ENCODE data around the gene CCR2.
"Not testable (repeated sequence)": the region's sequence is repeated elsewhere in the genome, so short reads cannot be mapped to it uniquely, and the experiment has no call there.

CCR2 gene

GRCh38 chr3:46398186-46398955 lies 44.5 kb downstream of the CCR2 start:
- Histone ChIP-seq H3K27ac (no peak overlapping the region), H3K4me3 (no peak overlapping the region)

DNA sequence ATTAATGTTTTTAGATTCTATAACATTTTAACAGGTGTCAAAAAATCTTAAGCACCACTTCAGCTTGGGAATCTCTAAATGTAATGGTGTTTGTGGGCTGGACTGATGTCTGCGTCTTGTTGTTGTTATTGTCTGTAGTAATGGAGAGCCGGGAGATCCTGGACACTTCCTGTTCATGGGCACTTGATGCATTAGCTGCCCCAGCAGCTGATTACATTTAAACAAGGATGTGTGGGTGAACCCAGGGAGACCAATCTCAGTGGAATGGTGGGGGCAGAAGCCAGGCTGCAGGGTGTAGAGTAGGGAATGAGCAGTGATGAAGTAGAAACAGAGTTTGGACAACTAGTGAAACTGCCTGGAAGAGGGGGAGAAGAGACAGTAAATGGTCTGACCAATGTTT lies 45.2 kb downstream of the CCR2 start:
- Histone ChIP-seq H3K27ac (no peak overlapping the region), H3K4me3 (no peak overlapping the region)

- Histone ChIP-seq H3K27ac (no peak overlapping the region), H3K4me3 (no peak overlapping the region)
Measured at GRCh38 chr3:46399557-46399956, 45.6 kb downstream of the CCR2 start.

DNA sequence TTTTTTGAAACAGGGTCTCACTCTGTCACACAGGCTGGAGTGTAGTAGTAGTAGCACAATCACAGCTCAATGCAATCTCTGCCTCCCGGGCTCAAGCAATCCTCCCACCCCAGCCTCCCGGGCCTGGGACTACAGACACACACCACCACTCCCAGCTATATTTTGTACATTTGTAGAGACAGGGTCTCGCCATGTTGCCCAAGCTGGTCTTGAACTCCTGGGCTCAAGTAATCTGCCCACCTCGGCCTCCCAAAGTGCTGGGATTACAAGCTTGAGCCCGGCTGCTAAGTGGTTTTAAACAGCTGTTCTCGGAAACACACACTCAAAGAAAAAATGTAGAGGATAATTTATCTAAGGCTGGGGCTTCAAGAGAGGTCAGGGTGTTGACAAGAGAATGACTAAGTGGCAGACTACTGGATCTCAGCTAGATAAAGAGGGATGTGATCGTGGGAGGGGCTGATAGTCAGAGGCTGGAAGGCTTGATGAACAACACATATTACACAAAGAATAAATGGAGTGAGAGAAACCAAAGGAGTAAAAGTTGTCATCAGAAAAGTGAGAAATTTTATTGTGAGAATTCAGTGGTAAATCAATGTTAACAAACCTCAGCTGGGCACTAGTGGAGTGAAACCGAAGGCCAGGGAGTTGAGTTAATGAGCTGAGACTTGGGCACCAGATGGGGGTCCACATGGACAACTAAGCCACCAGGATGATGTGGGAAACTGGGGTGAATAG lies 46.3 kb downstream of the CCR2 start:
- Histone ChIP-seq H3K4me3 (no peak overlapping the region), H3K27ac (no peak overlapping the region)

DNA sequence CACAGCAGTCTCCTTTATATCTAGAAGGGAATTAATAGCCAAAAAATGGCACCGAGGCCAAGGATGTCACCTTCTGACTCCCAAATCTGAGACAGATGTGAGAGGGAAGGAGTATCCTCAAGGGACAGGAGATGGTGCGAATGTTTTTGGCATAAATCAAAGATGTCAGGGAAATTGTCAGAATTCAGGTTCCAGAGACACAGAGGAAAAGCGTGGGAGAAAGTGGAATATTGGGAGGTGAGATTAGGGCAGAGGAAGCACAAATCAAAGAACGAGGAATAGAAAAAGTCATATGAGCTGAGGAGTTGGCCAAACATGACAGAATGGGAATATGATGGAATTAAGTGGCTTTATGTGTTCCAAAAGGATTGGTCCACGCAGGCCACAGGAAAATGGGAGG lies 46.9 kb downstream of the CCR2 start:
- Histone ChIP-seq H3K27ac (no peak overlapping the region), H3K4me3 (no peak overlapping the region)

GRCh38 chr3:46401579-46401978 lies 47.7 kb downstream of the CCR2 start:
- Histone ChIP-seq H3K4me3 (no peak overlapping the region), H3K27ac (no peak overlapping the region)

DNA sequence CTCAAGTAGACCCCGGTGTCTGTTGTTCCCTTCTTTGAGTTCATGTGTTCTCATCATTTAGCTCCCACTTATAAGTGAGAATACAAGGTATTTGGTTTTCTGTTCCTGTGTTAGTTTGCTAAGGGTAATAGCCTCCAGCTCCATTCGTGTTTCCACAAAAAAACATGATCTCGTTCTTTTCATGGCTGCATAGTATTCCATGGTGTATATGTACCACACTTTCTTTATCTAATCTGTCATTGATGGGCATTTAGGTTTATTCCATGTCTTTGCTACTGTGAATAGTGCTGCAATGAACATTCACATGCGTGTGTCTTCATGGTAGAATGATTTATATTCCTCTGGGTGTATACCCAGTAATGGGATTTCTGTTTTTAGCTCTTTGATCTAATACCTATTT lies 49.0 kb downstream of the CCR2 start:
- not testable (repeated sequence) for H3K27ac ChIP-seq, H3K4me3 ChIP-seq

- Histone ChIP-seq H3K27ac (peak overlapping the region in 18 of 21 experiments; percentile 4 to 94 (median 72)), H3K4me3 (no peak overlapping the region)
Measured at GRCh38 chr3:46405301-46406019, 51.5 kb downstream of the CCR2 start.

DNA sequence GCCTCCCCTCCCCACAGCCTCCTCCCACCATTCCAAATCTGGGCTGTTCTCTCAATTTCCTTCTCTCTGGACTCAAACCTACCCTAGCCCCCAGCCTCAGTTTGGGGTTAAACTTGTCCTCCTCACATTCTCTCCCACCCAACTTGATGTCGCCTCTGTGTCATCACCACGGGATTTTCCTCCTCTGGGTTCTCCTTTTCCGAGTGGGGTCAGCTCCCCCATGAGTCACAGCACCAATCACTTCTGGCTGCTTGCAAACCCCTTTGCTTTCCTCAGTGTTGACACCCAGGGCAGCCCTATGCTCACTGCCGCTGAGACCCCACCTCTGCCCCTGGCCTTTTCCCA lies 52.5 kb downstream of the CCR2 start:
- H3K4me3 ChIP-seq: peak overlapping the region in 1 of 7 experiments; percentile 25
- H3K27ac ChIP-seq: peak overlapping the region in 20 of 21 experiments; percentile 7 to 94 (median 72)

GRCh38 chr3:46406788-46407611 lies 53.1 kb downstream of the CCR2 start, which contains the start of the genes CCR5AS and CCRL2:
Gene CCR5AS (minus strand): TSS chr3:46407066.
Gene CCRL2 (plus strand): TSS chr3:46407259. CDS start chr3:46408080, 821 bp downstream.
- H3K4me3 ChIP-seq: peak within 1 kb of the TSS; percentile 4 to 25 (median 21)
- peak within 1 kb of the TSS in 20 of 21 experiments; percentile 37 to 94 (median 72) for H3K27ac ChIP-seq

GRCh38 chr3:46407970-46408369 lies 54.1 kb downstream of the CCR2 start:
- H3K27ac ChIP-seq: peak overlapping the region in 16 of 21 experiments; percentile 37 to 94 (median 72)
- H3K4me3 ChIP-seq: peak overlapping the region in 4 of 7 experiments; percentile 14 to 25 (median 22)

GRCh38 chr3:46408853-46409252 lies 54.9 kb downstream of the CCR2 start:
- peak overlapping the region in 1 of 21 experiments; percentile 87 for H3K27ac ChIP-seq
- no peak overlapping the region for H3K4me3 ChIP-seq

GRCh38 chr3:46409739-46410489 lies 56.0 kb downstream of the CCR2 start:
- Histone ChIP-seq H3K27ac (no peak overlapping the region), H3K4me3 (no peak overlapping the region)
